GM18867 (cell line): ENCODE results near the gene NDUFB8.

Experiments used
- ATAC-seq: cut with Tn5 transposase; IDR thresholded peaks from one replicate; pipeline ENCODE4 v1.9.1; 2021; ENCODE audit warnings: mild to moderate bottlenecking, moderate library complexity; ENCODE audit not compliant: unreplicated experiment

The NDUFB8 gene

DNA sequence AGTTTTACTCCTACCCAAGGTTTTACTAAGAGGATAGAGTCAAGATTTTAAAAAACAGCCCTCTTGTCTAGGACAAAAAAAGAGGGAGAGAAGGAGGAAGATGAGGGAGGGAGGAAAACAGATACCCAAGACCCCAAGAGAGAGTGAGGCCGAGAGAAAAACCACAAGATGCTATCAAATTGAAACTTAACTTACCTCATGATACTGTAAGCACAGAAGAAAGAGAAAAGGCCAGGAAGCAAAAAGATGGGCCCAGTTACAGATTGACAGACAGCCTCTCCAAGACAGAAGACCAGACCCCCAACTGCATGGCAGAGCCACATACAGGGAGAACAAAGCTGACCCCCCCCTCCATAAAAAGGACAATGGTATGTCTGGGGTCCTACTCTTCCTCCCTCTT is 21.4 kb downstream of the NDUFB8 start:
- no peak for ATAC-seq

DNA sequence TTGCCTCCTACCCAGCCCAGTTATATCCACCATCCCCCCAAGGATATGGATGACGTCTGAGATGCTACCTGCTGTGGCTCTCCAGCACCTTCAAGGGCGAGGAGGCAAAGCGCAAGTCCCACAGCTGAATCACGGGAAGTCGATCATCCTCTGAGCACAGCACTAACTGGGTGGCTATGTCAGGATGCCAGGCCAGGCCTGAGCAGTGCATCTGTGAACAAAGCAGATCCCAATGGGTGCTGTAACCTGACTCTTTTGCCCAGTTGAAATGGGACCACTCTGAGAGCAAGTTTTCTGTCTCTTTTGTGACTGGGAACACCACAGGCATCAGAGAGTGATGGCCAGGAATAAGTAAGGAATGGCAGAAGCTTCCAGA is 22.3 kb downstream of the NDUFB8 start:
- no peak for ATAC-seq

DNA sequence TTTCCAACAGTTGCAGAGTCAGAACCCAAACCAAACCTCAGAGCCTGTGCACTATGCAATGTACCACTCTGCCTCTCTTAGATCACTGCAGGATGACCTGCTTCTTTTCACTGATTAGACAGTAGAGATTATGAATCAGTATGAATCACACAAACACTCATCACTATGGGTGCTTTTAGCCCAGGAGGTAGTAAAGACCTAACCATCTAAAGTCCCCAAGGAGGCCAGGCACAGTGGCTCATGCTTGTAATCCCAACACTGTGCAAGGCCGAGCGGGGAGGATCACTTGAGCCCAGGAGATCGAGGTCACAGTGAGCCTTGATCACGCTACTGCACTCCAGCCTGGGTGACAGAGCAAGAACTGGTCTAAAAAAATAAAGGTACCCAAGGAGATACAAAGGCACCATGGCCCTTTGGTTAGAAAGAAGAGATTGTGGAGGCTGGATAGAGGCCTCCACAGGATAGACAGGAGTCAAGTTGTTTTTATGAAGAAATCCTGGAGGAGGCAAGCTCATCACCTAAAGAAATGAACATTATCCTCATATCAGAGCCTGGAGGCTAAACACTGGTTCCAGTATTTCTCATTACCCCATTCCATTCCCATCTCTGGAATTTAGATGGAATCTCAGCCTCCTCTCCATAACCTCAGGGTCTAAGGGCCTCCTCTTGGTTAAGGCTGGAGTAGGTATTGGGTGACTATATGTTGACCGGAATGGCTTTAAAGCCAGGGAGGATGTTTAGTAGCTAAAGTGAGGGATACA is 22.9 kb downstream of the NDUFB8 start:
- ATAC-seq, result no peak

DNA sequence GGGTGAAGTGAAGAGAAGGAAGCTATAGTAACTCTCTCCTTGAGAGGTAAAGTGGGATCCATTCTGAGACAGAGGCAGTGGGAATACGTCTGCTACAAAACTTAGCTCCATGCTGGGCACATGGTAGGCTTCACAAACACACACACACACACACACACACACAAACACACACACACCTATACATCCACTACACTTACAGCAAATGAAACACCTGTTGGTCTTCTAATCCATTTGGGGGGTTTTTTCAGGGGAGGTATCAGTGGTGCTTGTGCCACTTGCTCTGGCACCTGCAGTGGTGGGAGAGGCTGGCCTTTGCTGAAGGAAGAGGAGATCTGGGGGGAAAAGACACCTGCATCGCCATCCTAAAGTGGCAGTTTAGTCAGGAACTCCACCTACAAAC is 24.5 kb downstream of the NDUFB8 start:
- ATAC-seq, result no peak

DNA sequence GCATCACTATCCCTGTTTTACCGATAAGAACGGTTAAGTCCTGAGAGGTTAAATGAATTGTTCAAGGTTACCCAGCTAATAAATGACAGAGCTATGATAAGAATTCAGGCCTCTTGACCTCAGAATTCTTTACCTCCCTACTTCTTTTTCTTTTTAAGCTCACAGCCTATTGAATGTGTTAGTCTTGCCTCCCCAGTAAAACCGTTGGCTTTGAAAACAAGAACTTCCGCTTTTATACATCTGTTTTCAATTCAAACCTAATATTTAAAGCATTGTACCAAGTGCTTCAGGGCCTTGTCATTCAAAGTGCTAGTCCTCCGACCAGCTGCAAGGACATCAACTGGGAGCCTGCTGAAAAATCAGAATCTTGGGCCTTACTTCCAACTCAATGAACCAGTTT is 25.6 kb downstream of the NDUFB8 start:
- no peak for ATAC-seq

DNA sequence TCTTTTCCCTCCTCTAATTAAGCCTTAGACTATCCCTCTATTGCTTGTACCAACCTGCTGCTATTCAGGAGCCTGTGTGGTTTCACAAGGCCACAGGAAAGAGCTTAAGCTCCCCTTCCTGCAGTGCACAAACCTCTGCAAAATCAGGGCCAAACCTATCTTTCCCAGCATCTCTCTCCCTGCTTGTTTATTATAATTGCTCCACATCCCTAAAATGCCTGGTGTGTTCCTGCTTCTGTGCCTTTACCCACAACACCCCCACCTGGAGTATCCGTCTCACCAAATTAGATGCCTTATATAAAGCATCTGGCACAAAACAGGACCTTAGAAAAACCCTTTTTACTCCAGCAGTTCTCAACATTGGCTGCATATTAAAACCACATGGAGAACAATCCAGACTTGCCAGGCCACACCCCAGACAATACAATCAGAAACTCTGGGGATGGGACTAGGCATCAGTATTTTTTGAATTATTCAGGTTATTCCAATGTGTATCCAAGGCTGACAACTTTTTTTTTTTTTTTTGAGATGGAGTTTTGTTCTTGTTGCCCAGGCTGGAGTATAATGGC is 26.7 kb downstream of the NDUFB8 start:
- no peak for ATAC-seq

DNA sequence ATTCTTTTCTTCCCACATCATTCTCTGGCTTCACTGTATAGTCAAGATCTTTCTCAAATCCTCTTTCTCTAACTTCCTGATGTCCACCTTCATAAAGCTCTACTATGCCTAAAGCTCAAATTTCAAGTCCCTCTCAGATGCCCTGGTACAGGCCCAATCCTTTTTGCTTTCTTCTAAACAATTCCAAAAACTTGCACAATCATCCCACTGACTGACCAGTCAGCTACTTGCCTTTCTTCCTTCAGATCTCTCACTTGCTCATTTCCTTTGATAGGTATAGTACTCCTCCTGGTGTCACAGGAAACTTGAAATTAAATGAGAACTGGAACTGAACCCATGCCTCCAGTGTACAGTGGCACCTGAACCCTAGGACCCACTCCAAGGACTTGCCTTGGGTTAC is 28.2 kb downstream of the NDUFB8 start:
- ATAC-seq, result no peak

DNA sequence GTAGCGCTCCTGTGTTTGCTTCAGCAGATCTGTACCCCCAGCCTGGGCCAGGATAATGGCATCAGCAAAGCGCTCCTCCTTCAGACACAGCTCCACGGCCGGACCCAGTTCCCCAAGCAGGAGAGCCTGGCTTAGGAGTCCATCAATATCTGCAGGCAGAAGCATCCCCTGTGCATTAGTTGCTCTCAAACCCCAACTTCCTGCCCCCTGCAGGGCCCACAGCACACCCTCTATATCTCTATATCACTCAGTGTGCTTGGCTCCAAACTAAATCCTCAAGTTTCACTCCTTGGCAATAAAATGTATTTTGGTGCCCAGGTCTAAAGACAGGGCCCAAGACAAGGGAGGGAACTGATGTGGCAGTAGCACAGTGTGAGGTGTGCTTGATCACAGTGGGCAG is 31.6 kb downstream of the NDUFB8 start:
- no peak for ATAC-seq

DNA sequence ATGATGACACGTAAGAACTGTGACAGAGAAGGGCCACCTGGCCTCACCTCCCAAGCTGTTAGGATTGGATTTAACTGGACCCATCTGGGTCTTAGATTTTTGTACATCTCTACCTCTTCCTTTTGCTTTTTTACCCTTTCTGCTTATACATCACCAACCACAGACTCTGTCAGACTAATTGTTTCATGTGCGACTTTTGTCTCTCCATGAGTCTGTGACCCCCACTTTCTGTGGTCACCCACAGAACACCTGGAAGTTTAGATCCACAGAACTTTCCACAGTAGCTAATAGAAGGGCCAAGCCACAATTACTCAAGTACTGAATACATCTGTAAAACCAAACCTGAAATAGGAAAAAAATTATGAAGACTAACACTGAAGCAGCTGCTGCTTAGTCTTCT is 33.1 kb downstream of the NDUFB8 start:
- no peak for ATAC-seq

DNA sequence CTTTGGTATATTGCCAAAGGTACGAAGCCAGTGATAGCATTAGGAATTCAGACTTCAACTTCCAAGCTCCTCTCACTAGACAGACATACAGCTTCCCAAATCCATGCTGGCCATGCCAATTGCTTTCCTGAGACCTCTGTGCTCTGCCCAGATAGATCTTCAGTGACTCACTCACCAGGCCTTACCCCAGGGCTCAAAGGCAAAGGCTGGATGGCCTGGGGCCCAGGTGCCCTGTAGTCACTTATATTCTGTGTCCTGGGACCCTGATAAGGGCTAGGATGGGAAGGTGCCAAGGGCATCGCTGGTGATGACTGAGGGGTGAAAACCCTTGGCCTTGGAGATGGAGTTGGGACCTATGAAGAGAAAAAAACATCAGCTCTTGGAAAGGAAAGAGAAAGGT is 39.1 kb downstream of the NDUFB8 start:
- no peak for ATAC-seq

DNA sequence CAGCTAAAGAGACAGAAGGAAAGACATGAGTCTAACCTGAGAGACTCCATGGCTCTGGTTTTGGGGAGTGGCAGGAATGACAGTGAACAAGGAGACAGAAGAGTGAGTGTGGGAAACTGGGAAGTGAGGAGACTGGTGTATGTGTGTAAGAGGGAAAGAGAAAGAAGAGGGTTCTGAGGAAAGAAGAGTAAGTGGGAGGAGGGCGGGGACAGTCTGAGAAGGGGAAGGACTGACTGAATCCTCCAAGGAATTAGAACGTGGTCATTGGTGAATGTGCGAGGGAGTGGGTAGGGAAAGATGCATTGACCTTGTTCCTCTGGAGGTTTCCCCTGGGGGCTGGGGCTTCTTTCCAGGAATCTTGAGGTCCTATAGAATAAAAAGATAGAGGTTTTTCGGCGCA is 40.3 kb downstream of the NDUFB8 start:
- ATAC-seq, result no peak

DNA sequence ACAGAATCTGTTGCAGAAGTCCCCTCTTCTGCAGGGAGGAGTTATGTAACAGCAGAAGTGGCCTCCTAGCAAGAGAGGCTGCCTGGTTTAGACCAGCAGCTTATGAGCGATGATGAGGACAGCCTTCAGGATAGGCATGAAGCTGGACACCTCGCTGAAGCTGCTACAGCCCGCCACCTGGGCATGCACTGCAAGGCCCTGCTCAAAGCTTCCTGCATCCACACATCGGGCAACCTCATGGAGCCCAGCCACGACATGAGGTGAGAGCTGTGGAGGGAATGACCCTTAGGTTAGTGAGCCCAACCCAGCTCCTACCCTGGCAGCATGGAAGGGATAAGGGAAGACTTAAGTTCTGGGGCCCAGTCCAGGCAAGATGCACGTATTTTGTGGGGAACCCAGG is 42.1 kb downstream of the NDUFB8 start:
- no peak for ATAC-seq

DNA sequence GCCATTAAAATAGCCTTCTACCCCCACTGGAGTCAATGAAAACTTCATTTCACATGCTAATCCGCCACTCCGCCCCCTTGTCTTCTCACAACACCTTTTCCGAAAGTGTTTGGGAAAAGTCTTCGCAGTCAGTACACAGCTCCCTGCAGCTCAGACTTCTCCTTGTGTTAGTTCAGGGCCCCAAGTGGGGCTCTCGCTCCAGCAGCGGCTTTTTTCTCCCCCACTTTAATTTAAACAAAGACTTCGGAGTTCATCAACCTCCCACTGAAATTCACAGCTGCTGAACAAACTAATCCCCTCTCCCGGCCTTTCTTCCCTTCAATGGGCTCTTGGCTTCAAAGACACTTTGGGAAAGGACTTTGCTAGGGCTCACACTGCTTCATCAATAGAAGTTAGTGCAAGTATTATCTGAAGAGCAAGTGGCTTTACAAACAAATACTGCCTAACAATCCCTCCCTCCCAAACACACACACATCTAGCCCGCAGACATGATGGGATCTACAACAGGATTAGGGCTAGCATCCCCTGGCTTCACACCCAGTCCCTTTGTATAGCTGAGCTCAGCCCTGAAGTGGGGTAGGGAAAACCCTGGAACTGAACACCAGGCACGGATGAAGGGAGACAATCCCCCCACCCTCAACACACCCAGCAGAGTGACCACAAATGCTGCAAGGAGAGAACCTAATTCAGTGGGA is 43.7 kb downstream of the NDUFB8 start:
- no peak for ATAC-seq

DNA sequence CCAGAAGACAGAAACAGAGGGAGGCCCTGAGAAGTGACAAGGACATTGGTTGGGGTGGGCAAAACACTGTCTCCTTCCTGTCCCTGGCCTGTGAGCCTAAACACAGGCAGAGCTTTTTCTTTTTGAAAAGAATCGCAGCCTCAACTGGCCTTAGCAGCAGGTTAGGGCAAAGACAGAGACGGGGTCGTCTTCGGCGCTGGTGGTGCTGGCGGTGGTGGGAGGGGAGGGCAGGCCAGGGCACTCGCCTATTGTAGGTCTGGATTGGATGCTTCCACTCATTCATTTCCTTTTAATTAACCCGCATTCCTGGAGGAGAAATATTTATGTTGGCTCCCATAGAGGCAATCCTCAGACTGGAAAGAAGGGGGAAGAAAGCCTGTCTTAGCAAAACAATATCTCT is 44.3 kb downstream of the NDUFB8 start:
- no peak for ATAC-seq

DNA sequence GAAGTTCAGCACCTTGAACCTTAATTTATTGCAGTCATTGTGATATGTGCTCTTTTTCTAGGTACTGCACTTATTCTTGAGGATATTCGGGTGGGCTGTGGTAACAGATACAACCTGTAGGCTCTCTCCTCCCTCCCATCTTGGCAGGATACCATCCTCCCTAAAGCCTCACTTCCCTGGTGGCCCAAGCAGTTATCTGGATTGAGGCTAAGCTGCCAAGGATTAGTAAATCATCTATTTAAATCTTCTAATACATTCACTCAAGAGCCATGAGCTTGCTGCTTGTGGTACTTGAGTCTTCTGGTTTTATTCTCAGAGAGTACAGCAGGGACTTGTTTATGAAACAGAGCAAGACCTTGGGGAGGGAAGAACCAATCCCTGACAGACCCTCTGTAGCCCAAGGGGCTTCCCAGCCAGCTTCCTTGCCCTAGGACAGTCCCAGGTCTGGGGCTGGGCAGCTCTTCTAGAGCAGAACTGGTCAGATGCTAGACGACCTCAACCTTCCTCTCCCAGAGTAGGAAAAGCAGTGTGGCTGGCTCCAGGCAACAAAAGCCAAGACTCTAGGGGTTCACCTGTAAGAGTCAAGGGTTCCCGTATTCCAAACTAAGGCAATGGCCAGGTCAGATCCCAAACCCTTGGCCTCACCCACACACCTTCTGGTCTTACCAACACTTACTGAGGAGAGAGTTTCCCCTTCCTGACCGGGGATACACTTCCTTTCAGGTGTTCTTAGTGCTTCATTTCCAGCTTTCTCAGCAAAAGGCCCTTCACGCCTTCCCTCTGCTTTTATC is 45.6 kb downstream of the NDUFB8 start:
- no peak for ATAC-seq

DNA sequence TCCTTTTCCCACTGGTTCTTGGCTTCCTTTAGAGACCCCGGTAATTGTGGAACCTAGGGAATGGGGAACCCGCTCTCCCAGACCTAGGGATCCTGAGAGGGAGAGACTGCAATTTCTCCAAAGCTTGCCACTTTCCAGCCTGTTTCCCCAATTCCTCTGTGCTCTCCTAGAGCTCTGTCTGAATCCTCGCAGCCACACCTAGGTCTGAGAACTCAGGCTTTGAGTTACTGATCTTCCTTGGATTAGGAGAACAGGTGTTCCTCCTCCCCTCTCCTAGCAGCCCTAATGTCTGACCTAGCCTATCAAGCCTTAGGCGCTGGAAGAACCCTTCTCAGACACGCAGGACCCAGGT is 46.9 kb downstream of the NDUFB8 start:
- no peak for ATAC-seq

DNA sequence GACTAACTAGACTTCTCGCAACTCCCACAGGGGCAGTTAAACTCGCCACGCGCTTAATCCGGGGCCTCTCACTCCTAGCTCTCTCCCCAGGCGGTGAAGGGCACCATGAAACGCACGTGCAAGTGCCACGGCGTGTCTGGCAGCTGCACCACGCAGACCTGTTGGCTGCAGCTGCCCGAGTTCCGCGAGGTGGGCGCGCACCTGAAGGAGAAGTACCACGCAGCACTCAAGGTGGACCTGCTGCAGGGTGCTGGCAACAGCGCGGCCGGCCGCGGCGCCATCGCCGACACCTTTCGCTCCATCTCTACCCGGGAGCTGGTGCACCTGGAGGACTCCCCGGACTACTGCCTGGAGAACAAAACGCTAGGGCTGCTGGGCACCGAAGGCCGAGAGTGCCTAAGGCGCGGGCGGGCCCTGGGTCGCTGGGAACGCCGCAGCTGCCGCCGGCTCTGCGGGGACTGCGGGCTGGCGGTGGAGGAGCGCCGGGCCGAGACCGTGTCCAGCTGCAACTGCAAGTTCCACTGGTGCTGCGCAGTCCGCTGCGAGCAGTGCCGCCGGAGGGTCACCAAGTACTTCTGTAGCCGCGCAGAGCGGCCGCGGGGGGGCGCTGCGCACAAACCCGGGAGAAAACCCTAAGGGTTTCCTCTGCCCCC is 47.4 kb downstream of the NDUFB8 start:
- ATAC-seq, result peak; percentile 50

DNA sequence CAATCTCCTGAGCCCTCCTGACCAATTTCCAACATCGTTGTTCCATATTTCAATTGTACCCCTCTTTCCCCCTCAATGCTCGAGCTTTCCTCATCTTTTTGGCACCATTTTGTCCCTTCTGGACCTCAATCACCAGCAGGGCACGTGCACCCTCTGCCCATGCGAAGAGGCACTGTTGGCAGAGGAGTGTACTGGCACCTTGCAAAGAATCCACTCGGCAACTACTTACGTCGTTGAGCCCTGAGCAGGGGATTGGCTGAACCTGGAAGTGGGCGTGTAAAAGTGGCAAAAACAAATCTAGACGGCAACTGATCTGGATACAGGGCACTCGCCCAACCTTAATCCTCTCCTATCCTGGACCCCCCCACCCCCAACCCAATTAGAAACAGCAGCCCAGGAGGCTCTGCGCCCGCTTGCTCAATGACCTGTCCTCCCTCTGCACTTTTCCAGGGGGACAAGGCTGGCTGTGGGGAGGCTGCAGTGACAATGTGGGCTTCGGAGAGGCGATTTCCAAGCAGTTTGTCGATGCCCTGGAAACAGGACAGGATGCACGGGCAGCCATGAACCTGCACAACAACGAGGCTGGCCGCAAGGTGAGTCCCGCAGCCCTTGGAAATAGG is 48.1 kb downstream of the NDUFB8 start:
- peak; percentile 100 for ATAC-seq

DNA sequence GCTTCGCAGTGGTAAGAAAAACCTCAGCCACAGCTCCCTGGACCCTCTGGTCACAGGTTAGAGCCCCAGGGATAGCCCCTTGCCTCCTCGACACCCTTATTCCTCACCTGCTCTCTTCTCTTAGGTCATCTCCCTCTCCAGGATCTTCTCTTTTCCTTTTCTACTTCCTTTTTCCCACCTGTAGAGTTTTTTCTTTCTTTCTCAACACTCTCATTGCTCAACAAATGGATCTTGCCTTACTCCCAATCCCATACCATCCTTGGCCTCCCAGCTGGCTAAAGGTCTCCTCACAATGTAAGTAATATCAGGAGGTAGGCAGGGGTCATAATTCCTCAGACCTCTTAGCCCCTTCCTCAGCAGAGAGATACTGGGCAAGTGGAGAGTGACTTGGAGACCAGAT is 49.7 kb downstream of the NDUFB8 start:
- no peak for ATAC-seq

DNA sequence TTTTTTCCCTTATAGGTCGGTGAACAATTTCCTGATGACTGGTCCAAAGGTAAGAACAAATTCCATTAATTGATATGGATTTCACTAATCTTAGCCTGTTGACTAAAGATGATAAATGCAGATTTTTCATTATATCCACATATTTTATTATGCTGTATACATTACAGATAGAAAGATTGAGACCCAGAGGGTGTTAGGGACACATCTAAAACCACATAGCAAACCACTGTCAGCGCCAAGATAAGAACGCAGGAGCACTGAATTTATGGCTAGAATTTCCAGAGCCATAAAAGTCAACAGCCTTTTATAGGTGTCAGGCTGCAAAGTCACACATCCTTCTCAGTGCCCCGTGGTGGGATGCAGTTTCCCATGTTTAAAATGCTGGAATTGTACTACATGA is 50.6 kb downstream of the NDUFB8 start:
- no peak for ATAC-seq

DNA sequence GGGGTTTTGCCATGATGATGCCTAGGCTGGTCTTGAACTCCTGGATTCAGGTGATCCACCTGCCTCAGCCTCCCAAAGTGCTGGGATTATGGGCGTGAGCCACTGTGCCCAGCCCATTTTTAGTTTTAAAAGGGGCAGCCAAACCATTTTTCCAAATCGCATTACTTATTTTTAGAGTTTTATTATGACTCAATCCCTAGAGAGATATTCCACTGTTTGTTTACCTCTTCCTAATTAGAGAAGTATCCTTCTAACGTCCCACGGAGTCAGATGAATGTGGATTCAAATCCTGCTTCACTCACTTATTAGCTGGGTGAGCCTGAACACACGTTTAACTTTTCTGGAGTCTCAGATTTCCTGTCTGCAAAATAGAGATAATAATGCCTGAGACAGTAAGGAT is 51.7 kb downstream of the NDUFB8 start:
- ATAC-seq, result no peak
